NCI-H446 (cell line): Measurements from ENCODE around the gene USP35.
"Not testable (repeated sequence)": the region's sequence is repeated elsewhere in the genome, so short reads cannot be mapped to it uniquely, and the experiment has no call there.

Experiments
- DNase-seq, 2 experiments: peaks; one replicate each; lab custom pipeline; 2025; lab: John Stamatoyannopoulos, UW

Gene USP35

GRCh38 chr11:78233046-78233445 lies 44.3 kb downstream of the USP35 start:
- not testable (repeated sequence) for DNase-seq

- no peak for DNase-seq
Measured at GRCh38 chr11:78234006-78234405, 45.3 kb downstream of the USP35 start.

- DNase-seq, result no peak
Measured at GRCh38 chr11:78237293-78238046, 48.8 kb downstream of the USP35 start.

GRCh38 chr11:78239781-78240180 lies 51.1 kb downstream of the USP35 start:
- DNase-seq, result no peak

- no peak for DNase-seq
Measured at GRCh38 chr11:78241475-78241874, 52.8 kb downstream of the USP35 start.

GRCh38 chr11:78244080-78244479 lies 55.4 kb downstream of the USP35 start:
- DNase-seq, result peak in 1 of 2 experiments; percentile 44

- DNase-seq, result peak in 1 of 2 experiments; percentile 14
Measured at GRCh38 chr11:78244546-78245255, 56.0 kb downstream of the USP35 start.

- no peak for DNase-seq
Measured at GRCh38 chr11:78248191-78248590, 59.5 kb downstream of the USP35 start.

GRCh38 chr11:78248903-78249302 lies 60.2 kb downstream of the USP35 start:
- DNase-seq, result no peak

GRCh38 chr11:78250099-78250498 lies 61.4 kb downstream of the USP35 start:
- DNase-seq, result no peak

- DNase-seq, result no peak
Measured at GRCh38 chr11:78251083-78251775, 62.5 kb downstream of the USP35 start.

GRCh38 chr11:78253797-78254196 lies 65.1 kb downstream of the USP35 start:
- DNase-seq, result no peak

- no peak for DNase-seq
Measured at GRCh38 chr11:78254268-78254667, 65.5 kb downstream of the USP35 start.

- no peak for DNase-seq
Measured at GRCh38 chr11:78255919-78256318, 67.2 kb downstream of the USP35 start.

- DNase-seq, result no peak
Measured at GRCh38 chr11:78256962-78257361, 68.2 kb downstream of the USP35 start.

- DNase-seq, result no peak
Measured at GRCh38 chr11:78257654-78258053, 68.9 kb downstream of the USP35 start.

GRCh38 chr11:78259777-78260487 lies 71.2 kb downstream of the USP35 start:
- no peak for DNase-seq

GRCh38 chr11:78261367-78261766 lies 72.6 kb downstream of the USP35 start:
- DNase-seq, result no peak

GRCh38 chr11:78261828-78262227 lies 73.1 kb downstream of the USP35 start:
- DNase-seq, result no peak

- DNase-seq, result no peak
Measured at GRCh38 chr11:78262238-78262637, 73.5 kb downstream of the USP35 start.

GRCh38 chr11:78262691-78263090 lies 74.0 kb downstream of the USP35 start:
- DNase-seq, result no peak
